Measurements from ENCODE around the gene NUFIP1. TPM values are rescaled to one million over a fixed set of nuclear protein-coding genes. Genes with fewer than 3 reads are reported as not detected.

NUFIP1 gene
- total and polyA plus RNA-seq, 2 donors (not counting 3 experiments of a cell fraction or from before 2014, with no cell fraction given) = 1.4 to 6.9 TPM

DNA sequence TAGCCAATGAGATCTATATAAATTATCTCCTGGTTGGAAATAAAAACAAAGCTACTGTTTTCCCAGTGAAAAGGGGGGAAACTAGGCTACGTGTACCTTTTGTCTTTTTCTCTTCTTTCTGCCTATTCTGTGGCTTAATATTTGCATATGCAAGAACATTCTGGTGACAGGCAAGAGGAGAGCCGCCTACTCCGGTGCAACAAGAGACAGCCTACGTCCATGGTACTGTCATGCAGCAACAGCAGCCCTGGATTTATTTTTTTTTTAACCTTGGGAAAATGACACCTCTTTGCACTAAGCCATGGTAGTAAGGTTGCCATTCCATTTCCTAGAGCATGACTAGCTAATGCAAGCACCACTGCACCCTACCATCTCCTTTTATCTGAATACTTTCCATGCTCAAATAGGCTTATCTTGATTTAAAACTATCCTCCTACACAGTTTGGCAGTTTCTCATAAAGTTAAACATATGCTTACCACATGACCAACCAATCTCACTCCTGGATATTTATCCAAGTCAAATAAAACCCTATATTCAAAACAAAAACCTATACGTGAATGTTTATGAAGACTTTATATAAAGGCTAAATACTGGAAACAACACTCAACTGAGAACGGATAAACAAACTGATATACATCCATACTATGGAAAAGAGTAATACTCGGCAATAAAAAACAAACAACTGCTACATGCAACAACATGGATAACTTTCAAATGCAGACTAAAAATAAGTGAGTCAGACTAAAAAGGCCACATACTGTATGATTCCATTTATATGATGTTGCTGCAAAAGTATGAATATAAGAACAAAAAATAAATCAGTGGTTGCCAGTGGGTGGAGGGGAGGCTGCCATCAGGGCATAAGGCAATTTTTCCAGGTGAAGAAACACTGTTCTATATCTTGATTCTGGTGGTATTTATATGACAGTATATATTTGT lies 17.3 kb downstream of the NUFIP1 start:
- H2AFZ ChIP-seq (ENCODE audit: low read depth, low read length) = no peak overlapping the region
- H3K9me3 ChIP-seq (replicated peaks; ENCODE audit: control insufficient read depth, insufficient read depth, low read length) = no peaks in the 10 kb centered on the region
- no peaks in the 10 kb centered on the region for H3K27me3 ChIP-seq (ENCODE audit: control insufficient read depth in 2 of 2, insufficient read depth in 2 of 2, low read length in 2 of 2)
- peaks cover 44% of the 10 kb centered on the region for H3K4me1 ChIP-seq (ENCODE audit: control insufficient read depth, extremely low read depth, insufficient read depth, low read length)
- no TSS peak for BruUV-seq (replicated peaks)
- DNase-seq (ENCODE audit: low read depth, low spot score) = no peak
- no peak overlapping the region for H3K27ac ChIP-seq (ENCODE audit: insufficient read depth, low read depth, low read length)
- dilution Hi-C loops (cut with MboI; ENCODE audit: extremely low pct_ligation_motif_present, low sequenced_read_pairs) = no loop called here
- H3K4me2 ChIP-seq (ENCODE audit: insufficient read depth, low read length) = no peak overlapping the region
- peaks cover 2 to 3% of the 10 kb centered on the region in 2 experiments for H3K36me3 ChIP-seq (ENCODE audit: control insufficient read depth in 2 of 2, extremely low read depth in 1 of 2, insufficient read depth in 2 of 2, low read length in 2 of 2)
- intact Hi-C loops (cut with micrococcal nuclease) = loop anchor here (2.0 to 5.0 kb wide), 5 partner anchors 87 to 1065 kb away; partner anchors contain the start of gene TSC22D1
- no peak overlapping the region for H3K4me3 ChIP-seq (replicated peaks in 1 of 3; ENCODE audit: insufficient read depth in 1 of 3, low read depth in 1 of 3, low read length in 3 of 3)
- no peak for TF ChIP-seq POLR2A (IDR thresholded peaks at IDR 0.05; ENCODE audit: low read depth, low read length)
- TF ChIP-seq, protein P1, sequence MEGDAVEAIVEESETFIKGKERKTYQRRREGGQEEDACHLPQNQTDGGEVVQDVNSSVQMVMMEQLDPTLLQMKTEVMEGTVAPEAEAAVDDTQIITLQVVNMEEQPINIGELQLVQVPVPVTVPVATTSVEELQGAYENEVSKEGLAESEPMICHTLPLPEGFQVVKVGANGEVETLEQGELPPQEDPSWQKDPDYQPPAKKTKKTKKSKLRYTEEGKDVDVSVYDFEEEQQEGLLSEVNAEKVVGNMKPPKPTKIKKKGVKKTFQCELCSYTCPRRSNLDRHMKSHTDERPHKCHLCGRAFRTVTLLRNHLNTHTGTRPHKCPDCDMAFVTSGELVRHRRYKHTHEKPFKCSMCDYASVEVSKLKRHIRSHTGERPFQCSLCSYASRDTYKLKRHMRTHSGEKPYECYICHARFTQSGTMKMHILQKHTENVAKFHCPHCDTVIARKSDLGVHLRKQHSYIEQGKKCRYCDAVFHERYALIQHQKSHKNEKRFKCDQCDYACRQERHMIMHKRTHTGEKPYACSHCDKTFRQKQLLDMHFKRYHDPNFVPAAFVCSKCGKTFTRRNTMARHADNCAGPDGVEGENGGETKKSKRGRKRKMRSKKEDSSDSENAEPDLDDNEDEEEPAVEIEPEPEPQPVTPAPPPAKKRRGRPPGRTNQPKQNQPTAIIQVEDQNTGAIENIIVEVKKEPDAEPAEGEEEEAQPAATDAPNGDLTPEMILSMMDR (IDR thresholded peaks at IDR 0.05; ENCODE audit: extremely low read depth in 1 of 2, insufficient read depth in 1 of 2, low read depth in 1 of 2, low read length in 2 of 2) = no peak
- TF ChIP-seq POLR2AphosphoS5 (IDR thresholded peaks at IDR 0.05; ENCODE audit: insufficient read depth, low read depth, low read length) = no peak
- no peak for TF ChIP-seq EZH2 (IDR thresholded peaks at IDR 0.05; ENCODE audit: borderline replicate concordance, low read depth, low read length, severe bottlenecking)
- no peaks in the 10 kb centered on the region for H4K20me1 ChIP-seq (replicated peaks; ENCODE audit: control insufficient read depth, extremely low read depth, insufficient read depth, low read length)
- H3K79me2 ChIP-seq (ENCODE audit: control insufficient read depth, insufficient read depth, low read length) = peaks cover 2% of the 10 kb centered on the region
- POLR2A ChIA-PET = no interaction called here
- H3K9me1 ChIP-seq (replicated peaks; ENCODE audit: control insufficient read depth, extremely low read depth, insufficient read depth, low read length) = no peaks in the 10 kb centered on the region
- no peak overlapping the region for H3K9ac ChIP-seq (replicated peaks; ENCODE audit: extremely low read depth, insufficient read depth, low read length)
- no peak for FAIRE-seq
- CTCF ChIA-PET = interaction anchor here (0.6 to 2.9 kb wide), 6 partner anchors 38 to 489 kb away, joined by 3 to 14 read pairs (median 4); no protein-coding TSS in a partner anchor

Measured in endothelial cell of umbilical vein (primary cell).